ENCODE measurements around the gene TSPAN3.

TSPAN3 gene

DNA sequence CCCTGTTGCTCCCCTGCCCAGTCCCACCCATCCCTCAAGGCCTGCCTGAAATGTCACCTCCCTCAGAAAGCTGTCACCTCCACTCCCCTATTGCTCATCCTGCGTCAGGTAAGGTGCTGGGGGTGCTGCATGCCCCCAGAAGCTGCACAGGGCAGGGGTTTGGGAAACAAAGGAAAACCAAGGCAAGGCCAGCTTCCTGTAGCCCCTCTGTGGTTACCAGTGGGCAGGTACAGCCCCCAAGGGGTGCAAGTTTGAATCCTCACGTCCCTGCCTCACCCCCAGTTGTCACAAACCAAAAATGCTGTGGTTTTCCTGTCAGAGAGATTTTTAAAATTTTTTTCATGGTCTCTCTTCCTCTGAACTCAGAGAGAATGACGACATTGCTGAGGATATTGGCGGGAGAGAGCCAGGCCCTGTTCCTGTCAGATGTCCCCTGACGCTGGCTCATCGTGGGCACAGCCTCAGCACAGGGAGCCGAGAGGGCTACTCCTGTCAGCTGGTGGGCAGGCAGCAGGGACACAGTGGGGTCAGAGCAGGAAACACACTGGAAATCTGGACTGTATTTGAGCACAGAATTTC lies 49.0 kb downstream of the TSPAN3 start:
- no peak for DNase-seq

DNA sequence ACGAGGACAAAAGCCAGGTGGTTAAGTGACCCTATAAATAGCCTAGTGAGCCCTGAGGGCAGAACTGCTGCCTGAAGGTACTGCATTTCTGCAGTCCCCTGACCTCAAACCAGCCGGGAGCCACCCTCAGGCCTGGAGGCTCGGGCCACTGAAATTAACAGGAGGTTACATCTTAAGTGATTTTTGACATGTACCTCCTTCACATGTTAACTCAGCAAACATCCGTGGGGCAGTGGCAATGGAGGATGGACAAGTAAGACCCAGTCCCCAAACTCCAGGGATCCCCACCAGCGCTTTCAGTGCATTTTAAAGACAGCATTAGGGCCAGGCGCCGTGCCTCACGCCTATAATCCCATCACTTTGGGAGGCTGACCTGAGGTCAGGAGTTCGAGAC lies 49.8 kb downstream of the TSPAN3 start:
- DNase-seq: no peak

DNA sequence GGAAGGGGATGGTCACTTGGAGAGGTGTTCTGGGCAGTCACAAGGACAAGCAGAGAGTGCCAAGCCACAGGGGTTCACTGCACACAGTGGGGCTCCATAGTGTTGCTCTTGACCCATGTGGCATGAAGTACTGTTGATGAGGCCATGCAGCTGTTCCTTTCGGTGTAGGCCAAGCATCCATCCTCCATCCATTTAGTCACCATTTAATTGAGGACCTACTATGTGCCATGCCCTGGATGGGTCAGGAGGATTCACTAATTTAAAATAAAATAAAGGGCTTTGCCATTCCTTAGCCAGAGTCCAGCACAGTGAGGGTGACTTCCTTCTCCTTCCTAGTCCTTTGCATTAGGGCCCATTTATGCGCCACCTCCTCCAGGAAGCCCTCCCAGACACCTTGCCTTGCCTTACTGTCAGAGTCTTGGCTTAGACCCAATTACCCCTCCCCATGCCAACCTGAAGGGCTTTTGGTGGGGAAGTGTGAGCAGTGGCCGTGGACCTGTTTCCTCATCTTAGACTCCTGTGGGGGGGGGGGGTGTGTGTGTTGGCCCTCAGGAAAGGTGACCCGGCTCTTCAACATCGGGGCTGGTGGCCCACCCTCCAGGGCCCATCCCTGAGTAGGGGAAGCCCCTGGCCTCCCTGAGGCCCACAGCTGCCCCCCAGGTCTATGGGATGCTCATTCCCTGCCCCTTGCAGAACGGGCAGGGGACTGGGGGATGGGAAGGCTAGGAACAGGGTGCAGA lies 50.4 kb downstream of the TSPAN3 start:
- no peak for DNase-seq

DNA sequence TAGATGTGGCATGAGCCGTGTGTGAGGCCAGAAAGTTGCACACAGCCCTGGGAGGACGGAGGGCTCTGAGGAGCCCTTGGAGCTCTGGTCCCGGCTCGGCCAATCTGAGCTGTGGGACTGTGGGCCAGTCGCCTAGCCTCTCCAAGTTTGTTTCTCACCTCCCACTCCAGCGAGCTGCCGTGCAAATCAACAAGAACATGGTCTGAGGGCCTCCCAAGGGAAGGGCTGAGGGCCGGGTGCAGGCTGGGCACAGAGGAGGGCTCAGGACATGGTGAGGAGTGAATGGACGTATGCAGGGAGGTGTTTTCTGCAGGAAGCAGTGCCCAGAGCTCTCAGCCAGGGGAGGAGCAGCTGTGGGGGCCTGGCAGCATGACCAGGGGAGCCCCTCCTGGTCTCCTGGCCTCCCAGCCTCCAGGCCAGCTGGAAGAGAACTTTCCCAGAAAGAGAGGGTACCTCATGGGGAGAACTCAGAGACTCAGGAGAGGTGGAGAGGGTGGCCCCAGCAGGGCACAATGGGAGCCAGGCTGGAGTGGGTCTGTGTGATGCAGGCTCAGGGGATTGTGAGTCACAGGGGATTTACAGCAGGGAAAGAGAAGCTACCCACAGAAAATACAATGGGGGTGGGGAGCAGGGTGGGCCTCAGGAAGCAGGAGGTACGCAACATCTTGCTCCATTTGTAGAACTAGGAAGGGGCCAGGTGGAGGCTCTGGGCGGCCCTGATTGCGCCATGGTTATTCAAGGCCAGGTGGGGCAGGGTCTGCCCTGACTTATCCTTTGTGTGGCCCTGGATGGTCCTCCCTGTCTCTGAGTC lies 51.2 kb downstream of the TSPAN3 start:
- DNase-seq: no peak

DNA sequence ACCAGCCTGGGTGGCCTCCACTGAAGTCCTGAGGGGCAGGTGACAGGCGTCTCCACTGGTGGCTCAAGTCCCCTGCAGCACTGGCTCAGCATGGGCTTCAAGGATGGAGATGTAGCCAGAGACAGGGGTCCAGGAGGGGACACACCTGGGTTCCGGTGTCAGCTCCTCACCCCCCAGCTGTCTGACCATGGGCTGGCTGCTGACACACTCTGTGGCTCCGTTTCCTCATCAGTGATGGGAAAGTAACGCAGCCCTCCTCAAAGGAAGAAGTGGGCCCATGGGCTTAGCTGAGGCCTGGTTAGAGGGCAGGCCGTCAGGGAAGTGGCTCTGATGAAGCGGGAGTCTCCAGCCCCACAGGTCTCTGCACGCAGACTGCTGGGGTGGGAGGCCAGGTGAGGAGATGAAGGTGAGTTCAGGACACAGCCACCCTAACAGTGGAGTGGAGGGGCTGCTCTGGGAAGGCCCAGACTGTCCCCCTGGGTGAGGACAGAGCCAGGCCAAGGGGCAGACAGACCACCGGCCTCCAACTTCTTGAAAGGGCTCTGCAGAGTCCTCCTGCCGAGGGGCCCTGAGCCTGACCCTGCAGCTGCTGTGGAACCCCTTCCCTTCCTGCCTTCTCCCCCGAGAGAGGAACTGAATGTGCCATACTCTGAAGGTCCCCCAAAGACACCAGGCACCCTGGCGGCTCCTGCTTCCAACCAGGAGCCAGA lies 52.0 kb downstream of the TSPAN3 start:
- no peak for DNase-seq

DNA sequence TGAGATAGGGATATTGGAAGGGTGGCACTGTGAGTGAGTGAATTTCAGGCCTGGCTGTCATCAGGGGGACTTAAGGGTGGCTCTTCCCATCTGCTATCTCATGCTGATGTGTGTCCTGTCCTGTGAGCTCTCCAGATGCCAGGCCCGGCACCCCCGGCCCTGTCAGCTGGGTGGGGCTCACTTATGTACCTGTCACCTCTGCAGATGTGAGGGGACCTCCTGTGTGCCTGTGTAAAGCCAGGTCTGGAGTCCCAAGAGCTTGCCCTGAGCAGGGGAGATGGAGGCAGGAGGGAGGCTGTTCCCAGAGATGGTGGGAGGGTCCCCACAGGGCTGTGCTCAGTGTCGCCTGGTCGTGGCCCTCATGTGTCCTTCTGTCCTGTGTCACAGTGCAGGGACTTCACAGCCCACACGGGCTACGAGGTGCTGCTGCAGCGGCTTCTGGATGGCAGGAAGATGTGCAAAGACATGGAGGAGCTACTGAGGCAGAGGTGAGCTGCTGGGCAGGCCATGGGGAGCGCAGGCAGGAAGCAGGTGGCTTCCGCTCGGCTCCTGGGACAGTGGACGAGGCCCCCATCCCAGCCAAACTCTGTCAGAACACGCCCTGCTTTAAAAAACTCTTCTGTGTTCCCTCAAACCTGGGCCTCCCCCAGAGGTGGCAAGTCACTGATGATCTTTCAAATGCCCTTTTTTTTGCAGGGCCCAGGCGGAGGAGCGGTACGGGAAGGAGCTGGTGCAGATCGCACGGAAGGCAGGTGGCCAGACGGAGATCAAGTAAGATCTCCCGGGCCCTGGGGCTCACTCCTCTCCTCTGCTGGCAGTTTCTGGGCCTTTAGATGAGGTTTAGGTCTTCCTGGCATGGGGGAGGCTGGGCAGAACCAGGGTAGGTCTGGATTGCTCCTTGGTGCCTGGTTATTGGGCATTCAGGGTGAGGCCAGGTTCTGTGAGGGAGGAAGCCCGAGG lies 52.9 kb downstream of the TSPAN3 start:
- DNase-seq: no peak

DNA sequence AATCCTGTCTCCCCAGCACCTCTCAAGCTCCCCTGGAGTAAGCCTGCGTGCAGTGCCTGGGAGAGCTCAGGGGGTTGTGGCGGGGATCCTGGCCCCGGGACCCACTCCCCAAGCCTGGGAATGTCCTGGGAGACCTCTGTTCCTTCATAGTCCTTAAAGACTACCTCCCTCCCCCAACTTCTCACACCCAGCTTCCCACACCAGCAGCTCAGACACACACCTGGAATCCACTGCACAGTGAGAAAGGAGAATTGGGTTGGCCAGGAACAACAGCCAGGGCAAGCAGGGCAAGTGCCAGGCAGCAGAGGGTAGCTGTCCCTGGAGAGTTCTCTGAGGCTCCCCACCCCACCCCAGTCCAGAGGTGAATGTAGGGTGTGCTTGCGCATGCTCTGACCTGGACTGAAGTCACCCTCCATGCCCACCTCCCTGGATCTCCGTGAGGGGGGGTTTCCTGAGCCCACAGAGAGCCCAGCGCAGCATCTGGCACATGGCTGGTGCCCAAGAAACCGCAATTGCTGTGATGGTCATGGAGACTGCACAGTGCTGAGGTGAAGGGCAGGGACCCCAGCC lies 53.7 kb downstream of the TSPAN3 start:
- DNase-seq: no peak

DNA sequence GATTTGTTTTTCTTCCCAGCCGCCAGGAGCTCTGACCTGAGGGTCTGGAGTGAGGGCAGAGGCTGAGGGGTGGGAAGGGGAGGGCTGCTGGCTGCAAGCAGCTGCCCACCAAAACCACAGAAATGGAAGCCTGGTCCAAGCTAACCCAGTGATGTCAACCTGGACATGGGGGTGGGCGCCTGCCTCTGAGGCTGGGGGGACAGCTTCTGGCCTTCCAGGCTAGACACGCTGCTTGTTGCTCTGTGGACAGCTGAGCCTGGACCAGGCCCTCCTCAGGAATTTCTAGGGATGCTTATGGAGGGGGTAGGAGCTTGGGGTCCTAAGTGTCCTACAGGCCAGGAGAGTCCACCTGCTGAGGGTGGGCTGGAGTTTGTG lies 54.6 kb downstream of the TSPAN3 start:
- no peak for DNase-seq

DNA sequence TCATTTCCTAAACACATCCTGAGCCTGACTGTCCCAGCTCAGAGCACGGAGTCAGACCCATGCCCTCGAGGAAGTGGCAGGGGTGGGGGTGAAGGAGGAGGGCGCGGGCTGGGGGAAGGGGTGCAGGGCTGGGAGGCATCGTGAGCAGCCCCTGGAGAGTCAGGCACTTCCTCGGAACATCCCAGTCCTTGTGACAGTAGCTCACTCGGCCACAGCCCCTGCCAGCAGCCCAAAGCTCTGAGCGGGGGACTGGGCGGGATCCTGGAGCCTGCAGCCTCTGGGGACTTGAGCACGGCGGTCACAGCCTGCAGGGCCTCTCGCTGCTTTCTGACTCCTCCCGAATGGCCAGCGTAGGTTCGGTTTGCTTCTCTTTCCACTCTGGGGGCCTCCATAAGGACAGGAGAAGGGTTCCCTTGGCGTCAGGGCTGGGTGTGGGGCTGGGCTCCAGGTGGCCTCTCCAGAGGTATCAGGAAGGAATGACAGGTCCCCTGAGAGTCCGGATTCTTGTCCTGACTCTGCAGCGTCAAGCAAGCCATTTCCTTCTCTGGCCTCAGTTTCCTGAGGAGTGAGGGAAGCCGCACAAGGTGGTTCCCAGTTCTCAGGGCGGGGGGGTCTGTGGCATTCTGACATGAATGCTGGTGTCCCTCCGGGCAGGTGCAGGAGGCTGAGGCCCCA lies 55.1 kb downstream of the TSPAN3 start:
- no peak for DNase-seq

DNA sequence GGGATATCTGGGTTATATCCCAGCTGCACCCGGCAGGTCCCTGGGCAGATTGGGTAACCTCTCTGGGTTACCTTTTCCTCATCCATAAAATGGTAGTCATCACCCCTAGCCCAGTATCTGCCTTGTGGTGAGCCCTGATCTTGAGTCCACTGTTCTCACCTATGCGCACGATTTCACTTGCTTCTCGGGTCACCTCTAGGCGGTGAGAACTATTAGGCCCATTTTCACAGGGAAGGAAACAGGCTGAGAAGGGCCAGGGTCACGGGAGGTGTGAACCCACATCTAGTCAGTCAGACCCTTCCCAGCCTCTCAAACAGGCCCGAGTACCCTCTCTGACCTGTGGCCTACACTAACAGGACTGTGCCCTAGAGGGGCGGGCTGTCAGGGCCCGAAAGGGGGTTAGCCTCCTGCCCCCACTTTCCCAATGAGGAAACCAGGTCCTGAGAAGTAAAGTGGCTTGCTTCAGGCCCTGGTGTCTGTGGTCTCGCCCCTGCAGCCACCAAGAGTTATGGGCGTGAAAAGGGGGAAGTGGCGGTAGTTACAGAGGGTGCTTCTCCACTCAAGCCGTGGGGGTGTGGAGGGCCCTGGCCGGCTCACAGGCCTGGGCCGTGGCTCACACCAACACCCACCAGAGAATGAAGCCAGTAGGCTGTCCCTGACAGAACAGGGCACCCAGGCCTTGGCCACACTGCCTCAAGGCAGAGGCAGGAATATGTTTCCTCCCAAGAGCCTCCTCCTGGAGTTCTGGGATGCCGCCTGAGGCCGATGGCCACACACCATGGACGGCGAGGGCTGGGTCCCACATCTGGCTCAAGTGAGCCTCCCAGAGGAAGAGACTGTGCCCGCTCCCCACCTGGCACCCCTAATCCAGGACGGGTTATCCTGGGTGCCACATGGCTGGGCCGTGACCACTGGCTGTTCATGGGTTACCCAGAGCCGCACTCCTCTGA lies 56.5 kb downstream of the TSPAN3 start:
- no peak for DNase-seq

DNA sequence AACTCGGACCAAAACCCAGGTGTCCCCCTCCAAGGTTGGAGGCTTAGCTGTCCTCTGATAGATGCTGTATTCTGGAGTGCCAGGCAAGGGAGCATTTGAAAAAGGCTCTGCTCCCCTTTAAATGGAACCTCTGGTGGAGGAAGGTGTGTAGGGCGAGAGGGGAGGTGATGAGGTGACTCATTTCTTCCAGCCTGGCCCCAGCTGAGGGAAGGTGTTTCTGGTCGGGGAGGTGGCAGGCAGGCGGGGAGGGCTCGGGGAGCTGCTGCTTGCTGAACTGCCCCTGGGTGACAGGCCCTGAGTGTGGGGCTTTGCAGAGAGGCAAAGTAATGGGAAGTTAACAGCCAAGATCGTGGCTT lies 57.2 kb downstream of the TSPAN3 start:
- DNase-seq: no peak

DNA sequence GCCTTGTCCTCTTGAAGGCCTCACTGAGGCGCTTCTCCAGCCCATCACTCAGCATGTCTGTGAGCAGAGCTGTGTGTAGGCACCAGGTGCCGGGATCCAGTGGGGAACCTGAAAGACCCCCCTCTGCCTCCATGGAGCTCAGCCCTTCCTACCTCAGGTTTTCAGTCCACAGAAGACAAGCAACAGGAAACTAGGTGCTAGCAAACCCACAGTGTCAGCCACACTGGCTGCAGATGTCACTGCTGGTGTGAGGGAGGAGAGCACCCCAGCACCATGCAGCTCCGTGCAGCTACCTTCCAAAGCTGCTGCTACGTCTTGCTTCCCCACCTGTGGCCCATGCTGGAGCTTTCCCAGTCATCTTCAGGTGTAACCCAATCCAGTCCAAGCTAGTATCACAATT lies 58.0 kb downstream of the TSPAN3 start:
- DNase-seq: no peak

DNA sequence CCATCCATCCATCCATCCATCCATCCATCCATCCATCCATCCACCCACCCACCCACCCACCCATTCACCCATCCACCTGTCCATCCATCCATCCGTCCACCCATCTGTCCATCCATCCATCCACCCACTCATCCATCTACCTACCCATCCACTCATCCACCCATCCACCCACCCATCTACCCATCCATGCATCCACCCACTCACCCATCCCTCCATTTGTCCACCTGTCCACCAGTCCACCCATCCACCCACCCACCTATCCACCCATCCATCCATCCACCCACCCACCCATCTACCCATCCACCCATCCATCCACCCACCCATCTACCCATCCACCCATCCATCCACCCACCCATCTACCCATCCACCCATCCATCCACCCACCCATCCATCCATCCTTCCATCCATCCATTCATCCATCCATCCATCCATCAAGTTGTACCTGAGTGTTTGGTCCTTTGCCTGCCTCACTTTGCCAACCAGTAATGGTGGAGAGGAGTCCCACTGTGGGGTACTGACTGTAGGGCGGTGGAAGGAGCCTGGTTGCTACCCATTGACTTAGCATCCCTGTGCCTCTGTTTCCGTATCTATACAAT lies 58.7 kb downstream of the TSPAN3 start:
- DNase-seq: no peak

DNA sequence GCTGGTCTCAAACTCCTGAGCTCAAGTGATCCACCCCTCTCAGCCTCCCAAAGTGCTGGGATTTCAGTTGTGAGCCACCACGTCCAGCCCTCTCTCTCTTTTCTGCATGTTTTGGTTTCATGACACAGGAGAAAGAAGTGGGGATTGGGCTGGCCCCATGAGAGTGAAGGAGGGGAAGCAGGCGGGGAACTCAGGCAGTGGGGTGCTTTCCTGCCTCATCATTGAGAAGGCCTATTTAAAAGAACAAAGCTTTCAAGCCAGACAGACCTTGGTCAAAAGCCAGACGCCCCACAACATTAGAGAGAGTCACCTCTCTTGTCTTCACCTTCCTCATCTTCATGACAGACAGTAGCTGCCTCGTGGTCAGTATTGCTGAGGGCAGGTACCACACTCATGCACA lies 60.1 kb downstream of the TSPAN3 start:
- no peak for DNase-seq

DNA sequence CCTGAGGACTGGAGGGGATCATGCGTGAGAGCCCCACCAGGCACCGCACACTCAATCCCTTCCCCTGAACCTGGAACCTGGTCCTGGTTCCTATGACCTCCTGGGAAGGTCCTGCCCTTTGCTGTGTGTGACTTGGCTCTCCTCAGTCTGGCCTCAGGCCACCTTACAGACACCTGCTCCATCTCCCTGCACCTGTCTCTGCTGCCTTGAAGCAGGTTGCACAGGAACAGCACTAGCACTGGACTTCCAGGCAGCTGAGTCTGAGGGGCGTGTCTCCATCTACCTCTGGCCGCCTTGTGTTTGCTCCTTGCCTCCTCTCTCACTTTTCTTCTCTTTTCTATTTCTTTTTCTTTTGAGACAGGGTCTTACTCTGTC lies 60.6 kb downstream of the TSPAN3 start:
- DNase-seq: no peak

DNA sequence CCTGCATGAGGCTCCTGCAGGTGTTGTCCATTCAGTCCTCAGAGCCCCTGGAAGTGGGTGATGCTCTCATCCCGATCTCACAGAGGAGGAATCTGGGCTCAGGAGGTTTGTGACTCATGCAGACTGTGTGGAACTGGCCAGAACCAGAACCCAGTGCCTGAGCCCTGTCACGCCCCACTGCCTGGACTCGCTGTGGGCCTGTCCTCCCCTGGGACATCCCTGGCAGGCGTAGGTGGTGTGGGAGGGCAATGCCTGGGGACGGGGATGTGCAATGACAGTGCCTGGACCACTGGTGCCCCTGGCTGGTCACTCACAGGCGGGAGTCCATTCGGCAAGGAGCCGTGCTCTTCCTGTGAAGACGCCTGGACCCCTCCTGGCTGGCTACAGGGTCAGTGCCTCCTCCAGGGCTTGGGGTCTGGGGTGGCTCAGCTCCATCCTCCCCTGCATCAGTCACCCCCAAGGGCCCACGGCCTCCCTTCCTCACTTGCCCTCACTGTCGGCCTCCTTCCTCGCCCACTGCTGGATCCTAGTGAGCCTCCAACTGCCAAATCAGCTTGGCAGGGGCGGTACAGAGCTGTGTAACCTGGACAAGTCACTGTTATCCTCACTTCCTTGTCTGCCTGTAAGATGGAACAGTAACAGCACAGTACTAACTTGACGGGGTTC lies 61.1 kb downstream of the TSPAN3 start:
- DNase-seq: no peak

DNA sequence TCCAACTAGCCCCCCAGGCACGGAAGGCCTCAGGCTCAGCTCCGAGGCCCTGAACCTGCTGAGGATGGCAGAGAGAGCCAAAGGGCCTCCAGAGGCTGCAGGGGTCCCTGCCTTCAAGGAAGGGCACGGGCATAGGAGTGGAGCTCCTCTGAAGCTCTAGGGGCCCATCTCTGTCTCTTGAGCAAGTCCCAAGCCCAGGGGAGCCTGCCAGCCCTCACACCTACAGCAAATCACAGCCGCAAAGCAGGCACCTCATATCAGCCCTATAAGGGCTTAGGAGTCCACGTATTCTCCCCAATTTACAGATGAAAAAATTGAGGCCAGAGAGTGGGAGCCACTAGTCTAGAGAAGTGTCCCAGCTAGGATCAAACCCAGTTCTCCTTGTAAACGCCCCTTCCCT lies 61.7 kb downstream of the TSPAN3 start:
- no peak for DNase-seq

DNA sequence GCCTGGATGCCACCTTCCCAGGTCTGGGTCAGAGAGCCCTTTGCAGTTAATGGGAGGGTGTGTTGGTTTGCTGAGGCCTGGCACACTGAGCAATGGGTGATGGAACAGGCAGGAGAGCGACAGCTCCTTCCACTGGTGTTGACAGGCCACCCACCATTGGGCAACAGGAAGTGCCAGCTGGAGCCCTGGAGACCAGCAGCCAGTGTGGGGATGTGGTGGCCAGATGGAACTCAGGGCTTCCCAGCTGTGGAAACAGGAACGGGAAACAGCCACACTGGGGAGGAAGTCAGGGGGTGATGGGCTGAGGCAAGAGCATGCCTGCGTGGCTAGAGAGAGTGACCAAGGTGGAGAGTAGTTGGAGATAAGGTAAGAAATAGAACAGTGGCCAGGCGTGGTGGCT lies 66.7 kb downstream of the TSPAN3 start:
- no peak for DNase-seq
